ENCODE results near the gene IZUMO1. TPM values are rescaled to one million over a fixed set of nuclear protein-coding genes. Genes with fewer than 3 reads are reported as not detected.

The IZUMO1 gene
- total and polyA plus RNA-seq, 2 experiments from 2014 or later = not detected

- H3K4me1 ChIP-seq (ENCODE audit: low read depth) = no peaks in the 10 kb centered on the region
- no peak overlapping the region for H3K27ac ChIP-seq
- H3K9me3 ChIP-seq (ENCODE audit: low read depth) = no peaks in the 10 kb centered on the region
- peaks cover 24% of the 10 kb centered on the region for H3K27me3 ChIP-seq
- no peak overlapping the region for H3K4me3 ChIP-seq
- no peak for TF ChIP-seq CTCF (IDR thresholded peaks at IDR 0.05; ENCODE audit: low read depth, low read length)
- H3K36me3 ChIP-seq = no peaks in the 10 kb centered on the region
- peak in 1 of 2 donors; percentile 32 for DNase-seq (ENCODE audit: low read depth in 1 of 2, low spot score in 1 of 2)
These were observed 5.3 kb downstream of the IZUMO1 start for GRCh38 chr19:48741129-48741999.

- Histone ChIP-seq H3K36me3 (no peaks in the 10 kb centered on the region), H3K27ac (no peak within 1 kb of the TSS), H3K4me1 (ENCODE audit: low read depth) (no peaks in the 10 kb centered on the region), H3K4me3 (peak within 1 kb of the TSS; percentile 87), H3K27me3 (peaks cover 24% of the 10 kb centered on the region), H3K9me3 (ENCODE audit: low read depth) (no peaks in the 10 kb centered on the region)
- DNase-seq (ENCODE audit: low read depth in 1 of 2, low spot score in 1 of 2) = no peak
- no peak for TF ChIP-seq CTCF (IDR thresholded peaks at IDR 0.05; ENCODE audit: low read depth, low read length)
These were observed 6.3 kb downstream of the IZUMO1 start, which contains the start of gene RASIP1 for GRCh38 chr19:48740164-48740972. TSS of gene RASIP1 (minus strand) at chr19:48740610. CDS start at chr19:48740282, 328 bp downstream.

- Histone ChIP-seq H3K27ac (no peak overlapping the region), H3K27me3 (peaks cover 24% of the 10 kb centered on the region), H3K4me3 (peak overlapping the region; percentile 87), H3K36me3 (no peaks in the 10 kb centered on the region), H3K9me3 (ENCODE audit: low read depth) (no peaks in the 10 kb centered on the region), H3K4me1 (ENCODE audit: low read depth) (no peaks in the 10 kb centered on the region)
- no peak for TF ChIP-seq CTCF (IDR thresholded peaks at IDR 0.05; ENCODE audit: low read depth, low read length)
- no peak for DNase-seq (ENCODE audit: low read depth in 1 of 2, low spot score in 1 of 2)
These were observed 7.1 kb downstream of the IZUMO1 start for GRCh38 chr19:48739404-48740163.

- H3K4me3 ChIP-seq = peak overlapping the region; percentile 87
- H3K27me3 ChIP-seq = peaks cover 24% of the 10 kb centered on the region
- H3K4me1 ChIP-seq (ENCODE audit: low read depth) = no peaks in the 10 kb centered on the region
- DNase-seq (ENCODE audit: low read depth in 1 of 2, low spot score in 1 of 2) = peak; percentile 88 to 97
- TF ChIP-seq CTCF (IDR thresholded peaks at IDR 0.05; ENCODE audit: low read depth, low read length) = peak; percentile 17
- no peaks in the 10 kb centered on the region for H3K9me3 ChIP-seq (ENCODE audit: low read depth)
- no peak overlapping the region for H3K27ac ChIP-seq
- no peaks in the 10 kb centered on the region for H3K36me3 ChIP-seq
These were observed 7.9 kb downstream of the IZUMO1 start for GRCh38 chr19:48738557-48739403.
